Peyer's patch (tissue), 4 donors: ENCODE data around the gene ATG10. TPM values are rescaled to one million over a fixed set of nuclear protein-coding genes. Genes with fewer than 3 reads are reported as not detected.
"Not testable (repeated sequence)": the region's sequence is repeated elsewhere in the genome, so short reads cannot be mapped to it uniquely, and the experiment has no call there.

Experiments
- DNase-seq, 3 donors: peaks; one replicate each; pipeline ENCODE4 v3.0.0-alpha.2; 2017 to 2019
- H3K27ac ChIP-seq, 4 donors: fragments of 200-600 bp; sonication (generic); one replicate each; pipeline ENCODE4 v1.5.1; 2016 to 2019
- H3K27me3 ChIP-seq, 2 donors: fragments of 200-600 bp; sonication (generic); one replicate each; pipeline ENCODE4 v1.5.1; 2019
- H3K36me3 ChIP-seq, 3 donors: fragments of 200-600 bp; sonication (generic); one replicate each; pipeline ENCODE4 v1.5.1; 2016 to 2019
- H3K4me1 ChIP-seq, 4 donors: fragments of 200-600 bp; sonication (generic); one replicate each; pipeline ENCODE4 v1.5.1; 2016 to 2019
- H3K4me3 ChIP-seq, 4 donors: fragments of 200-600 bp; sonication (generic); 1 replicate in 3 of 4; 2 replicates in 1 of 4; pipeline ENCODE4 v1.5.1; 2016 to 2019; ENCODE audit warnings: mild to moderate bottlenecking in 1 of 4
- H3K9me3 ChIP-seq, 4 donors: fragments of 200-600 bp; sonication (generic); one replicate each; pipeline ENCODE4 v1.5.1; 2016 to 2019; ENCODE audit warnings: mild to moderate bottlenecking in 1 of 4
- POLR2A ChIP-seq, 2 donors: fragments of 450-650 bp; IDR thresholded peaks; one replicate each; pipeline ENCODE4 v1.5.1; 2017; ENCODE audit warnings: antibody characterized with exemption in 2 of 2, mild to moderate bottlenecking in 2 of 2, moderate library complexity in 2 of 2
- total RNA-seq, 4 donors: library from RNA; depleted of rRNA; stranded (reverse); fragments of >200 nt; gene quantifications; one replicate each; pipeline ENCODE4 v1.1.0, GENCODE V29; 2016
- TF ChIP-seq, protein P1 (sequence below), 6 experiments: fragments of 450-650 bp in 4 of 6; fragments of 200-600 bp in 2 of 6; sonication (generic) in 1 of 6; IDR thresholded peaks; one replicate each; pipeline ENCODE4 v1.5.1; 2017 to 2019; ENCODE audit warnings: antibody characterized with exemption in 6 of 6, mild to moderate bottlenecking in 3 of 6, moderate library complexity in 1 of 6

Gene ATG10
- total RNA-seq, 4 donors from 2014 or later = 3.6 to 6.6 (median 4.5) TPM

DNA sequence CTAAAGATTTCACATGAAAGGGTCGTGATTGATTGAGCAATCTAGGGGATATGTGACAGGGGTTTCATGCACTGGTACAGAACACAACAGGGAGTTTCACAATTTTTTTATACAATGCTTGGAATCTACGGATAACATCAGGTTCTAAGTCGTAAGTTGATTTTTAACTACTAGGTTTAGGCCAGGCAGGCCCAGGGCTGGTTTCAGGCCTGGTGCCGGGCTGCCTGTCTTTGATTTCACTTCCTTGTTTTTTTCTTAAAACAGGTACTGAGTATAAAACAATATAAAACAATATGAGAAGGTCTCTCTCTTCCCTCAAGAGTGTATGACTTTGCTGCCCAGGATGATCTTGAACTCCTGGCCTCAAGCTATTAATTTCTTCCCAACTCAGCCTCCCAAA is 301.6 kb downstream of the ATG10 start:
- peak in 2 of 3 donors; percentile 29 to 56 for DNase-seq
- Histone ChIP-seq H3K36me3 (peaks cover 0 to 29% (median 0%) of the 10 kb centered on the region in 3 donors), H3K27ac (peak overlapping the region in 1 of 4 donors; percentile 17)
- H3K4me3 ChIP-seq, H3K9me3 ChIP-seq, H3K27me3 ChIP-seq, H3K4me1 ChIP-seq: not testable (repeated sequence)

DNA sequence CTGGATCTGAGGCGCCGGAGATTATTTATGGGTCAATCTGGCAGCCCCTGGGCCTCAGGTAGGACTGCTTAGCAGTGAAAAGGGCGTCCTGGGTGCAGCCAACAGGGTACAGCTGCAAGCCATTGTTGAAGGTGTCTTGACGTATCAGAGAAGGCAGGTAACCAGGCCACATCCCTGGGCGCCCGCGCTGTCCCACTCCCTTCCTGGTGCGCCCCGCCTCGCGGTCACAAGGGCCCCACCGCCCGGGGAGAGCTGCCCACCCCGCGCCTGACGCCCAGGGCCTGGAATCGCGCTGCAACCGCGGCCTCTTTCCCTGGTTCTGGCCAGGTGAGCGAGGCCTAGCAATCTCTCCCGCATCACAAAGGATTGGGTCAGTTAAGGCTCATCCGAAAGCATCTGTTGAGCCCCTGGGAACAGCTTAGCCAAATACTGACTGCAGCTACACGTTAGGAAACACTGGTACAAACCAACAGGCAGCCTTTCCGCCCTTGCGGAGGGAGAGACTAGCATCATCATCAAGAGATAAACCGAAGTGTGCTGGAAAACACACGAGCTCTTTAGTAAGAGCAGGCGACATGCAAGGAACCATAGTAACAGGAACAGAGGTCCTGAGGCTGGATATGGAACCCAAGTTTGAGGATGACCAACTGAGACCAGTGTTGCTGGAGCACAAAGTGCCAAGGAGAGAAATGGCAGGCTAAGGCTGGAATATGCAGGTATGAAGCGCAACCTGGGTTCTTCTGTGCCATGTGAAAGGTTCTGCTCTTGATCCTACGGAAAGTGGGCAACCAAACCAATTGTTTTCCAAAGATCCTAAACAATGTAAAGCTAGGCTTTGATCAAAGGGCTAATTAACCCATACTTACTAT is 302.8 kb downstream of the ATG10 start:
- no peak for DNase-seq
- no peak overlapping the region for H3K27ac ChIP-seq

DNA sequence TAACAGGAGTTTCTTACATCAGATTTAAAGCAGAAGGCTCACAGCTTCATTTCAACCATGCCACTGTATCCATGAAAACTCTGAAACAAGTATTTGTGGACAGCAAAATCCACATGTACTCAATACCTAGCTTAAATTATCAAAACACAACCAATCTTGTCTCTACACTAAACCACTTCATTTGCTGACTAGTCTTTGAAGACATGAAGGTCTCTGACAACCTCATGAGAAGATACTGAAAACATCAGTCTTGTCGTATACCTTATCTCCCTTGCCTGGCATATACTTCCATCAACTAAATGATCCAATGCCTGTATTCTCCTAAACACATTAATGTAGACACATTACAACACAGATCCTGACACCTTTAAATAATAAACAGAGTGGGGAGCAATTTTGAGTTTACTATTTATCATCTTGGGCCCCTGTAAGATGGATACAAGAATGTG is 303.4 kb downstream of the ATG10 start:
- no peak for DNase-seq
- H3K36me3 ChIP-seq = peaks cover 0 to 29% (median 0%) of the 10 kb centered on the region in 3 donors
- no peak overlapping the region for H3K4me3 ChIP-seq
- TF ChIP-seq, protein P1, sequence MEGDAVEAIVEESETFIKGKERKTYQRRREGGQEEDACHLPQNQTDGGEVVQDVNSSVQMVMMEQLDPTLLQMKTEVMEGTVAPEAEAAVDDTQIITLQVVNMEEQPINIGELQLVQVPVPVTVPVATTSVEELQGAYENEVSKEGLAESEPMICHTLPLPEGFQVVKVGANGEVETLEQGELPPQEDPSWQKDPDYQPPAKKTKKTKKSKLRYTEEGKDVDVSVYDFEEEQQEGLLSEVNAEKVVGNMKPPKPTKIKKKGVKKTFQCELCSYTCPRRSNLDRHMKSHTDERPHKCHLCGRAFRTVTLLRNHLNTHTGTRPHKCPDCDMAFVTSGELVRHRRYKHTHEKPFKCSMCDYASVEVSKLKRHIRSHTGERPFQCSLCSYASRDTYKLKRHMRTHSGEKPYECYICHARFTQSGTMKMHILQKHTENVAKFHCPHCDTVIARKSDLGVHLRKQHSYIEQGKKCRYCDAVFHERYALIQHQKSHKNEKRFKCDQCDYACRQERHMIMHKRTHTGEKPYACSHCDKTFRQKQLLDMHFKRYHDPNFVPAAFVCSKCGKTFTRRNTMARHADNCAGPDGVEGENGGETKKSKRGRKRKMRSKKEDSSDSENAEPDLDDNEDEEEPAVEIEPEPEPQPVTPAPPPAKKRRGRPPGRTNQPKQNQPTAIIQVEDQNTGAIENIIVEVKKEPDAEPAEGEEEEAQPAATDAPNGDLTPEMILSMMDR (IDR thresholded peaks at IDR 0.05) = no peak
- no peak for TF ChIP-seq POLR2A (IDR thresholded peaks at IDR 0.05)
- H3K27me3 ChIP-seq = no peaks in the 10 kb centered on the region
- H3K9me3 ChIP-seq = no peaks in the 10 kb centered on the region
- no peak overlapping the region for H3K27ac ChIP-seq
- peaks cover 0 to 14% (median 2%) of the 10 kb centered on the region in 4 donors for H3K4me1 ChIP-seq

More for the DNA sequence above, 302.8 kb downstream of the ATG10 start:
- no peak overlapping the region for H3K4me3 ChIP-seq
- no peaks in the 10 kb centered on the region for H3K27me3 ChIP-seq
- no peaks in the 10 kb centered on the region for H3K9me3 ChIP-seq
- no peak for TF ChIP-seq POLR2A (IDR thresholded peaks at IDR 0.05)
- TF ChIP-seq, protein P1 (IDR thresholded peaks at IDR 0.05) = no peak
- peaks cover 0 to 14% (median 2%) of the 10 kb centered on the region in 4 donors for H3K4me1 ChIP-seq
- peaks cover 0 to 29% (median 0%) of the 10 kb centered on the region in 3 donors for H3K36me3 ChIP-seq

DNA sequence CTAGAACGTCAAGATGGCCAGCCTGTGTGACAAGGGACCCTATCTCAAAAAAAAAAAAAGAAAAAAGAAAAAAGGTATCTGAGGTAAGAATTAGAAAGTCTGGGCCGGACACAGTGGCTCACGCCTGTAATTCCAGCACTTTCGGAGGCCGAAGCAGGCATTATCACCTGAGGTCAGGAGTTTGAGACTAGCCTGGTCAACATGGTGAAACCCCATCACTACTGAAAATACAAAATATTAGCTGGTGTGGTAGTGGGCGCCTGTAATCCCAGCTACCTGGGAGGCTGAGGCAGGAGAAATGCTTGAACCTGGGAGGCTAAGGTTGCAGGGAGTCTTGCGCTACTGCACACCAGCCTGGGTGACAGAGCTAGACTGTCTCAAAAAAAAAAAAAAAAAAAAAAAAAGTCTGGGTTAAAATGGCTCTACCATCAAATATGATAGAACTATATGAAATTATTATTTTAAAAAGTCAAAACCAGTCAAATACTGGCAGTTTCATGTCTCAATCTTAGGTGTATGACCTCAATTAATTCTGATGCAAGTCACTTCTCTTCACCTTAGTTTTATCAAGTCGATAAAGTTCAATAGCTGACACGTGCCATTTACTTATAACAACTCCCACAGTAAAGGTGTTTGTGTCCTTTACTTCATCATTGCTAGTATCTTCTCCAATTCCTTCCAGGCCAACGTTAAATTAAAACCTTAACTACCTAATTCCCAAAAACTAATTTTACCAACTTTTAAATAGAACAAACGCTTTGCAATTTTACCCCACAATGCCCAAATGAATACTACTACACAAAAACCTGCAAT is 305.2 kb downstream of the ATG10 start:
- H3K27me3 ChIP-seq = no peaks in the 10 kb centered on the region
- no peak for TF ChIP-seq POLR2A (IDR thresholded peaks at IDR 0.05)
- TF ChIP-seq, protein P1 (IDR thresholded peaks at IDR 0.05) = no peak
- H3K36me3 ChIP-seq = peaks cover 0 to 29% (median 0%) of the 10 kb centered on the region in 3 donors
- no peaks in the 10 kb centered on the region for H3K9me3 ChIP-seq
- peaks cover 0 to 14% (median 2%) of the 10 kb centered on the region in 4 donors for H3K4me1 ChIP-seq
- H3K4me3 ChIP-seq = peak overlapping the region; percentile 65 to 87 (median 74)
- no peak for DNase-seq
- H3K27ac ChIP-seq = peak overlapping the region in 3 of 4 donors; percentile 74 to 80 (median 78)

DNA sequence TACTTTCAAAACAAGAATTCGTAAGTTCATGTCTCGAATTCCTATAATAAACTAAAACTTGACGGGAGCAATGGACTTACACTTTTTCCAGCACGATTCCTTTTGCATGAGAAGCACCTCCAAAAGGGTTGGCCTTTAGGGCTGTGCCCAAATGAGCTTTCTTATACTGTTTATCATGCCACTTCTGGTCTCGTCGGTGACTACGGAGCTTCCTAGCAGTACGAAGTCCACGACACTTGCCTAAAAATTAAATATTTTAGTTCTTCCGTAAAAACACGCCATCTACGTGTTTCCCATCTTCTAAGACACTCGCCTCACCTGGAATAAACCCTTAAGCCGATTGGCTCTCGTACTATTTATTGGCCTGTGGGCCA is 305.8 kb downstream of the ATG10 start:
- no peak for DNase-seq

More for the DNA sequence above, 305.8 kb downstream of the ATG10 start:
- H3K9me3 ChIP-seq = no peaks in the 10 kb centered on the region
- TF ChIP-seq POLR2A (IDR thresholded peaks at IDR 0.05) = no peak
- TF ChIP-seq, protein P1 (IDR thresholded peaks at IDR 0.05) = no peak
- no peaks in the 10 kb centered on the region for H3K27me3 ChIP-seq
- H3K4me3 ChIP-seq = peak overlapping the region; percentile 65 to 87 (median 74)
- H3K4me1 ChIP-seq = peaks cover 0 to 14% (median 2%) of the 10 kb centered on the region in 4 donors
- peak overlapping the region; percentile 65 to 80 (median 76) for H3K27ac ChIP-seq
- H3K36me3 ChIP-seq = peaks cover 0 to 29% (median 0%) of the 10 kb centered on the region in 3 donors
